LHCN-M2 (cell line): ENCODE data around the gene PKMYT1. TPM values are rescaled to one million over a fixed set of nuclear protein-coding genes. Genes with fewer than 3 reads are reported as not detected.
"Not testable (repeated sequence)": the region's sequence is repeated elsewhere in the genome, so short reads cannot be mapped to it uniquely, and the experiment has no call there.

Source experiments
- DNase-seq: peaks from one replicate; pipeline ENCODE4 v3.0.0-alpha.2; 2012; ENCODE audit warnings: low read depth
- total RNA-seq: library from RNA; depleted of rRNA; stranded (reverse); fragments of >200 nt; gene quantifications from 2 replicates; pipeline ENCODE4 v1.2.3, GENCODE V29; 2014

The PKMYT1 gene
- total RNA-seq, 1 experiment from 2014 or later: 73.1 TPM

DNA sequence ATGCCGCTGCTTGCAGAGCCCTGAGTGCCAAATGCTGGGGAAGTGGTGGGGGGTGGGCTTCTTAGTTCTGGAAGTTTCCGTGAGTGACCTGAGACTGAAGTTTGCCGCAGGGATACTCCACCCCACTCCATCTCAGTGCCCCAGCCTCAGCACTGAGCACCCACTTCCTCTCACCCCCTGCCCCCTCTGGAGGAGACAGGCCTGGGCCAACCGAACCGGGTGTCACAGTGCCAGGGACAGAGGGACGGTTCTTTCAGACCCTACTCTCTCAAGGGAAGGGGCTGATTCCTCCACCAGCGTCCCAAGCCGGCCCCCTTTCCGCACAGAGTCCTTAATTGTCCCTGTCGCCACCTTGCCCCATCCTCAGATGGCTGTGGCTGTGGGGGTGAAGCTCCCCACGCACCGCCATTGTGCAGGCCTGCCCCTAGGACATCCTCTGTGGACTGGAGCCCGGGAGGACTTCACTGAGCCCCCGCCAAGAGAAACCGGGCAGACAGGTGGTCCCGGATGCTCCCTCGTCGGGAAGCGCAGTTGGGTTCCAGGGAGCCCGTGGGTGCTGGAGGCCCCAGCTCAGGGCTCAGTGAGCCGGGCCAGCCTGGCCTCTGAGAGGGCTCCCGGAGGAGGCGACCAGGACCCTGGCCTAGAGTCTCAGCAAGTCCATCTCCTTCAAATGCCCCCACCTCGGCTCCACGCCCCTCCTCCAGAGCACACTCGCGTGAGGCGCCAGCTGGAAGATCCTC is 17.7 kb downstream of the PKMYT1 start:
- no peak for DNase-seq

- no peak for DNase-seq
Measured at GRCh38 chr16:2960183-2961010, 19.8 kb downstream of the PKMYT1 start.

DNA sequence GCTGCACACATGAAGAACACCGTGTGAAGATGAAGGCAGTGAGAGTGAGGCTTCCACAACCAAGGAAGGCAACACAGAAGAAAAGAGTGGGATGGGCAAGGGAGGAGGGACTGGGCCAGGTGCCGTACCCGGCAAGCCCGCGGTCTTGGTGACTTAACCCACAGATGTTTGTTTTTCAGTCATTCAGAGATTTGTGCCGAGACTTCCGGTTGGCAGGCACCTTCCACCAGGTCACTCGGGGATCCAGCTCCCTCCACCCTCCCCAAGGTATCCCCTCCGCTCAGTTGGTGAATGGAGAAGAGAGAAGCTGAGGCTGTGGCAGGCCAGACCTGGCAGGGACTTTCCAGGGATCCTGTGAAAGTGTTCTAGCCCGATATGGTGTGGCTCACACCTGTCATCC is 21.0 kb downstream of the PKMYT1 start:
- no peak for DNase-seq

GRCh38 chr16:2956579-2956956 is 23.7 kb downstream of the PKMYT1 start:
- no peak for DNase-seq

DNA sequence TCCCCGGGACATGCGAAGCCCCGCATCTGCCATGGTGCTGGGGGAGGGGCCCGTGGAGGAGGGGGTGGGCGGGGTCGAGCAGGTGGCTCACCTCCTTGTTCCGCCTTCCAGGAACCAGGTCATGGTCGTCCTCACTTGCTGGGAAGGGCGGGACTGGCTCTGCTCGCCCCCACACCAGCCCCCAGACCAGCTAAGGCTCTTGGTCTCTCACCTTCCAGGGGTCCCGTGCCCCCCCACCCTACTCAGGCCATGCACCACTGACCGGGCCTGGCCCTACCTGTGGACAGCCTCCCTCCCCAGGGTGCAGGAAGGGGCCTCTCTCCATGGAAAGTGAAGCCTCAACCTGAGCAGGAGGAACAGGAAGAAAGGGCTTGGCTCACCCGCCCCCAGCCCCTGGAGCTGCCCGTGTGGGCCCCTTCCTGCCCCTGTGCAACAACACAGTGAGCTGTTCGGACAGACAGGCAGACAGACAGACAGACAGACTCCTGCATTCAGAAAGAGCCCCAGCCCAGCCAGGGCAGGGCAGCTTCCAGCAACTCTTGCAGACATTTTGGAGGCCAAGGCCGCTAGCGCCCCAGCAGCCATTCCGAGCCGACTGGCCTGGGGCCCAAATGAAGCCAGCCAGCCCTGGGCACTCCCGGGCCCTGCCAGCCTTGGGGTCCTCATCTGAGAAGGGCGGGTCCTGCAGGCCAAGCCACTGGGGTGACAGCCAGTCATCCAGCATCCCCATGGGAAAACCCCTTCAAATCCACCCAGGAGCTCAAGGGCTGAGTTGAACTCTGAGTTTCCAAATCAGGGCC is 24.3 kb downstream of the PKMYT1 start:
- DNase-seq: no peak

DNA sequence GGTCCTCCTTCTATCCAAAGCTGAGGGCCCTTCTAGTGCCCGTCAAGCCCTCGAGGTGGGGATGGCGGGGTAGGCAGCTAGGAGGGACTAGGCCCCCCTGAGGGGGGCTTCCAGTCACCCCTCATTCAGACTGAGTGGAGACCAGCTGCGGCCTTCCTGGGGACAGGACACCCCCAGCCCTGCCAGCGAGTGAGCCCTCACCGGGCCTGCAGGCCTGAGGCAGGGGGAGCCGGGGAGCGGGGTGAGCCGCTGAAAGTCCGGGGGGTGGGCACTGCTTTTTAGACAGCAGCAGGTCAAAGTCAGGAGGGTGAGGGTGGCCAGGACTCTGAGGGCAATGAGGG is 24.8 kb downstream of the PKMYT1 start:
- no peak for DNase-seq

GRCh38 chr16:2954656-2955381 is 25.4 kb downstream of the PKMYT1 start:
- no peak for DNase-seq

- no peak for DNase-seq
Measured at GRCh38 chr16:2953706-2954627, 26.3 kb downstream of the PKMYT1 start.

GRCh38 chr16:2952679-2953078 is 27.6 kb downstream of the PKMYT1 start:
- no peak for DNase-seq

- no peak for DNase-seq
Measured at GRCh38 chr16:2950773-2951172, 29.5 kb downstream of the PKMYT1 start.

- DNase-seq: no peak
Measured at GRCh38 chr16:2950353-2950724, 29.9 kb downstream of the PKMYT1 start.

DNA sequence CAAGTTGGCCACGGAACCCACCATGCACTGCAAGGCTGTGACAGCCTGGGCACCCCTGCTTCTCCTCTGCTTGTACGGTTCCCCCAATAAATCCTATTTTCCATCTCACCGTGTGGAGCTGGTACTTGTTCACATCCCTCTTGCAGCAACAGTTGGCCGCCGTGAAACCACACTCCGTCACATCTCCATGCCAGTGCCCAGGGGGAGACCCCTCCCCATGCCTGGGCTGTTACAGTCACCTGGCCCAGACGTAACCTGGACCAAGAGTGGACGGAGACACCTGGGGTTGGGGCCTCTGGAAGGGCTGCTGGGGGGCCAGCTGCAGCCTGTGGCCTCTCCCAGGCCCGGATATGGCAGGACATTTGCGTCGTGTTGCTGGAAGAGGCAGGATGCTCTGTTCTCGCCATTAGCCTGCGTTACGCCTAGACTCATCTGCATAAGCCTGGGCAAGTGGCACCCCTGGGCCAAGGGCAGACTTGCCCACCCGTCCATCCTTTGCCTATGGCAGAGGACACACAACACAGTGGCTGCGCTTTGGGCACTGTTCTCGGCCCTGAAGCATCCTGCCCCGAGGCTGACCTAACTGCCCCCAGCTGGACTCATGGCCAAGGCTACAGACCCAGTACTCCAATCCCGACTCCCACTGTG is 30.4 kb downstream of the PKMYT1 start:
- DNase-seq: no peak

- DNase-seq: no peak
Measured at GRCh38 chr16:2948807-2949704, 31.2 kb downstream of the PKMYT1 start.

- DNase-seq: no peak
Measured at GRCh38 chr16:2946649-2947048, 33.6 kb downstream of the PKMYT1 start.

DNA sequence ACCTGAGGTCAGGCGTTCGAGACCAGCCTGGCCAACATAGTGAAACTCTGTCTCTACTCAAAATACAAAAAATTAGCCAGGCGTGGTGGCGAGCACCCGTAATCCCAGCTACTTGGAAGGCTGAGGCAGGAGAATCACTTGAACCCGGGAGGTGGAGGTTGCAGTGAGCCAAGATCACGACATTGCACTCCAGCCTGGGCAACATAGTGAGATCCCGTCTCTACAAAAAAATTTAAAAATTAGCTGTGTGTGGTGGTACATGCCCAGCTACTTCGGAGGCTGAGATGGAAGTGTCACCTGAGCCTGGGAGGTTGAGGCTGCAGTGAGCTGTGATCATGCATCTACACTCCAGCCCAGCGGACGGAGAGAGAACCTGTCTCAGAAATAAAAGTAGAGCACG is 36.5 kb downstream of the PKMYT1 start:
- DNase-seq: not testable (repeated sequence)

DNA sequence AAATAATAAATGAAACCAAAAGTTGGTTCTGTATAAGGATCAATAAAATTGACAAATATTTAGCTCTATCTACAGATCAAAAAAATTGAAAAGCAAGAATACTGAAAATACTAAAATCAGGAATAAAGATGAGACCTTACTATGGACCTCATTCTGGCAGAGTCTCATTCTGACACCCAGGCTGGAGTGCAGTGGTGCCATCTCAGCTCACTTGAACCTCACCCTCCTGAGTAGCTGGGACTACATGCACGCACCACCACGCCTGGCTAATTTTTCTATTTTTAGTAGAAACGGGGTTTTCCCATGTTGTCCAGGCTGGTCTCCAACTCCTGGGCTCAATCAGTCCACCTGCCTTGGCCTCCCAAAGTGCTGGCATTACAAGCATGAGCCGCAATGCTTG is 38.2 kb downstream of the PKMYT1 start:
- DNase-seq: no peak

DNA sequence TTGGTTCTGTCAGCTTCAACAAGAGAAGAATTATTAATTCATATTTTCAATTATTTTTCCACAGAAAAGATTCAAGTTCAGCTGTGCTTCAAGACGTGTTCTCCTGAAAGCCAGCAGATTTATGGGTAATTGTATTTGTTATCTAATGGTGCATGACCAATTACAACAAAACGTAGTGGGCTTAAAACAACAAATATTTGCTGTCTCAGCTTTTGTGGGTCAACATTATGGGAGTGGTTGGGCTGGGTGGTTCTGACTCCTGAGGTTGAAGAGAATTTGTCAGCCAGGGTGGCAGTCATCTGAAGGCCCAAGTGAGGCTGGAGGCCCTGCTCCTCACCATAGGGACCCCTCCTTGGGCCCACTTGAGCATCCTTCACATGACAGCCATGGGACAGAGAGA is 40.3 kb downstream of the PKMYT1 start:
- no peak for DNase-seq

- DNase-seq: no peak
Measured at GRCh38 chr16:2938206-2938605, 42.0 kb downstream of the PKMYT1 start.

DNA sequence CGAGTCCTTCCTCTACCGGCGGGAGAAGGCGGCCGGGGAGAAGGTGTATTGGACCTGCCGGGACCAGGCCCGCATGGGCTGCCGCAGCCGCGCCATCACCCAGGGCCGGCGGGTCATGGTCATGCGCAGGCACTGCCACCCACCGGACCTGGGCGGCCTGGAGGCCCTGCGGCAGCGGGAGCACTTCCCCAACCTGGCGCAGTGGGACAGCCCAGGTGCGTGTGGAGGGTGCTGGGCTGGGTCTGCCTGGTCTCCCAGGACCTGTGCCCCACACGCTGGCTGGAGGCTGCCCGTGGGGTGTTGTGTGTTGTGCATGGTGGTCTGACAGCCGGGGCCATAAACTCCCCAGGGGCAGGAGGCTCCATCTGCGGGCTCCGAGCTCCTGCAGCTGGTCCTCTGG is 43.1 kb downstream of the PKMYT1 start:
- no peak for DNase-seq
